Fibroblast of lung (primary cell): Measurements from ENCODE around the gene ADIPOQ. TPM values are rescaled to one million over a fixed set of nuclear protein-coding genes. Genes with fewer than 3 reads are reported as not detected.

Source experiments
- DNase-seq, 2 donors: peaks; one replicate each; pipeline versions ENCODE4 v3.0.0 to v3.0.0-alpha.2; 2010; ENCODE audit warnings: low read depth in 2 of 2
- H2AFZ ChIP-seq: 2 replicates; pipeline ENCODE4 v1.5.1; 2012; ENCODE audit warnings: low read length, control low read depth, inconsistent platforms
- H3K27ac ChIP-seq: 2 replicates; pipeline ENCODE4 v1.5.1; 2011; ENCODE audit warnings: low read length, control low read depth; ENCODE audit not compliant: insufficient read depth
- H3K27me3 ChIP-seq: 2 replicates; pipeline ENCODE4 v1.5.1; 2011; ENCODE audit warnings: mild to moderate bottlenecking, low read length; ENCODE audit not compliant: control insufficient read depth, insufficient read depth
- H3K36me3 ChIP-seq: 2 replicates; pipeline ENCODE4 v1.5.1; 2011; ENCODE audit warnings: low read length; ENCODE audit not compliant: control insufficient read depth, insufficient read depth
- H3K4me1 ChIP-seq: 2 replicates; pipeline ENCODE4 v1.5.1; 2011; ENCODE audit warnings: low read length; ENCODE audit not compliant: control insufficient read depth, insufficient read depth; ENCODE audit errors: extremely low read depth
- H3K4me2 ChIP-seq: 2 replicates; pipeline ENCODE4 v1.5.1; 2011; ENCODE audit warnings: low read length, control low read depth; ENCODE audit not compliant: insufficient read depth; ENCODE audit errors: extremely low read depth
- H3K4me3 ChIP-seq, 4 experiments: fragments of 200-600 bp in 1 of 4; sonication (generic) in 1 of 4; replicated peaks in 1 of 4; 2 replicates each; pipeline ENCODE4 v1.5.1; 2011 to 2016; ENCODE audit warnings: low read length in 4 of 4, low read depth in 3 of 4, mild to moderate bottlenecking in 3 of 4, control low read depth in 2 of 4, inconsistent platforms in 1 of 4, mixed read lengths in 1 of 4; ENCODE audit not compliant: insufficient read depth in 1 of 4; ENCODE audit errors: control extremely low read depth in 1 of 4
- H3K79me2 ChIP-seq: 2 replicates; pipeline ENCODE4 v1.5.1; 2012; ENCODE audit warnings: mild to moderate bottlenecking, low read length, inconsistent platforms; ENCODE audit not compliant: control insufficient read depth, insufficient read depth
- H3K9ac ChIP-seq: 2 replicates; pipeline ENCODE4 v1.5.1; 2011; ENCODE audit warnings: mild to moderate bottlenecking, low read length, control low read depth; ENCODE audit not compliant: insufficient read depth
- H3K9me3 ChIP-seq: 2 replicates; pipeline ENCODE4 v1.5.1; 2012; ENCODE audit warnings: low read depth, low read length; ENCODE audit not compliant: control insufficient read depth, insufficient read depth
- H4K20me1 ChIP-seq: 2 replicates; pipeline ENCODE4 v1.5.1; 2011; ENCODE audit warnings: low read length; ENCODE audit not compliant: control insufficient read depth, insufficient read depth; ENCODE audit errors: extremely low read depth
- EZH2 ChIP-seq: IDR thresholded peaks from 2 replicates; pipeline ENCODE4 v1.5.1; 2012; ENCODE audit warnings: low read length, control low read depth, mild to moderate bottlenecking; ENCODE audit errors: missing control alignments
- polyA plus RNA-seq, 2 donors: library from polyadenylated mRNA; depleted of rRNA in 1 of 2; stranded (reverse) in 1 of 2; unstranded in 1 of 2; fragments of >200 nt; gene quantifications; 2 replicates each; pipeline ENCODE4 v1.2.1, GENCODE V29; 2011 to 2012; ENCODE audit warnings: missing spikeins in 1 of 2
- total RNA-seq: library from RNA; depleted of rRNA; stranded (reverse); fragments of >200 nt; gene quantifications from 2 replicates; pipeline ENCODE4 v1.2.1, GENCODE V29; 2014
- TF ChIP-seq, protein P1 (sequence below), 2 donors: IDR thresholded peaks in 1 of 2; conservative IDR thresholded peaks in 1 of 2; 1 replicate in 1 of 2; 2 replicates in 1 of 2; pipeline ENCODE4 v1.5.1; 2011 to 2012; ENCODE audit warnings: low read length in 2 of 2, control low read depth in 1 of 2, inconsistent platforms in 1 of 2, low read depth in 1 of 2, mild to moderate bottlenecking in 1 of 2

Gene ADIPOQ
- total and polyA plus RNA-seq, 2 donors (not counting 1 experiment from before 2014, with no cell fraction given), result not detected

DNA sequence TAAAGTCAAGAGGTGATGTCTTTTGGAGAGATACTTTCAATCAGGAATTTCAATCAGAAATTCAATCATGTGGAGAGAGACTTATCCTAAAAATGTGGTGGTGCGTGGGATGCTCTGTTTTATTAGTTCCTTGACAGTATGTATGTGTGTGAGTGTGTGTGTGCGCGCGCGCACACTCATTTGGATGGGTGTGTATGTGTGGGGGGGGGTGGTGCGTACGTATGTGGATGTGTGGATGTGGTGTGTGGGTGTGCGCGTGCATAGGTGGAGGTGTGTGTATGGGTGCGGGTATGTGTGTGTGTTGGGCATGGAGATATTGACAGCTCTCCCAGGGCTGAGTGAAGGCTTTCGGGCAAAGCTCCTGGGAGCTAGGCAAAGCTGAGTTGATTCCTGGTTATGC is 2.4 kb downstream of the ADIPOQ start:
- H3K27me3 ChIP-seq, result peaks cover 7% of the 10 kb centered on the region
- no peak overlapping the region for H3K9ac ChIP-seq
- H3K9me3 ChIP-seq, result no peaks in the 10 kb centered on the region

DNA sequence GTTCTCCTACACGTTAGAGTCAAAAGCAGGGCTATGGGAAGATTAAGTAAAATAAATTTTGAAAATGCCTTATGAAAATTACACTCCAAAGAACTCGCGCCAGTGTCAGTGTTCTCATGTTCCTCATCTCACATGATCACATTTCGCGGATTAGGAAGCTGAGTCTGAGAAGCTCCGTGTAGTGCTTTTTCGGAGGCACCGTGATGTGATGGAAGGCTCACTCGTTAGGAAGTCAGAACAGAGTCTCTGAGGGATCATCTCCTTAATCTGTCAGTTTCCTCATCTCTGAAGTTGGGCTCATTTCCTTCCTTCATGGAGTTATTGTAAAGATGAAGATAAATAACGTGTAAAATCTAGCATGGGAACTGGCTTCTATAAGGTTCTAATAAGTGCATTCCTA is 3.2 kb downstream of the ADIPOQ start:
- no peak overlapping the region for H3K4me3 ChIP-seq
- no peaks in the 10 kb centered on the region for H3K9me3 ChIP-seq
- H3K4me1 ChIP-seq, result no peaks in the 10 kb centered on the region
- no peak overlapping the region for H3K27ac ChIP-seq
- H2AFZ ChIP-seq, result no peak overlapping the region
- TF ChIP-seq, protein P1, sequence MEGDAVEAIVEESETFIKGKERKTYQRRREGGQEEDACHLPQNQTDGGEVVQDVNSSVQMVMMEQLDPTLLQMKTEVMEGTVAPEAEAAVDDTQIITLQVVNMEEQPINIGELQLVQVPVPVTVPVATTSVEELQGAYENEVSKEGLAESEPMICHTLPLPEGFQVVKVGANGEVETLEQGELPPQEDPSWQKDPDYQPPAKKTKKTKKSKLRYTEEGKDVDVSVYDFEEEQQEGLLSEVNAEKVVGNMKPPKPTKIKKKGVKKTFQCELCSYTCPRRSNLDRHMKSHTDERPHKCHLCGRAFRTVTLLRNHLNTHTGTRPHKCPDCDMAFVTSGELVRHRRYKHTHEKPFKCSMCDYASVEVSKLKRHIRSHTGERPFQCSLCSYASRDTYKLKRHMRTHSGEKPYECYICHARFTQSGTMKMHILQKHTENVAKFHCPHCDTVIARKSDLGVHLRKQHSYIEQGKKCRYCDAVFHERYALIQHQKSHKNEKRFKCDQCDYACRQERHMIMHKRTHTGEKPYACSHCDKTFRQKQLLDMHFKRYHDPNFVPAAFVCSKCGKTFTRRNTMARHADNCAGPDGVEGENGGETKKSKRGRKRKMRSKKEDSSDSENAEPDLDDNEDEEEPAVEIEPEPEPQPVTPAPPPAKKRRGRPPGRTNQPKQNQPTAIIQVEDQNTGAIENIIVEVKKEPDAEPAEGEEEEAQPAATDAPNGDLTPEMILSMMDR (conservative IDR thresholded peaks at IDR 0.05 in 1 of 2, IDR thresholded peaks at IDR 0.05 in 1 of 2; ENCODE audit: low read depth in 1 of 2, low read length in 2 of 2), result no peak
- TF ChIP-seq EZH2, result no peak
- no peak overlapping the region for H3K9ac ChIP-seq
- H4K20me1 ChIP-seq, result no peaks in the 10 kb centered on the region
- no peak for DNase-seq
- no peak overlapping the region for H3K4me2 ChIP-seq
- H3K79me2 ChIP-seq, result no peaks in the 10 kb centered on the region
- peaks cover 7% of the 10 kb centered on the region for H3K27me3 ChIP-seq
- no peaks in the 10 kb centered on the region for H3K36me3 ChIP-seq

More for the DNA sequence above, 2.4 kb downstream of the ADIPOQ start:
- no peaks in the 10 kb centered on the region for H4K20me1 ChIP-seq
- no peak overlapping the region for H3K4me2 ChIP-seq
- TF ChIP-seq, protein P1 (conservative IDR thresholded peaks at IDR 0.05 in 1 of 2, IDR thresholded peaks at IDR 0.05 in 1 of 2; ENCODE audit: low read depth in 1 of 2, low read length in 2 of 2), result no peak
- H3K36me3 ChIP-seq, result no peaks in the 10 kb centered on the region
- no peaks in the 10 kb centered on the region for H3K4me1 ChIP-seq
- H3K79me2 ChIP-seq, result no peaks in the 10 kb centered on the region
- no peak overlapping the region for H3K27ac ChIP-seq
- no peak overlapping the region for H3K4me3 ChIP-seq
- DNase-seq, result no peak
- no peak overlapping the region for H2AFZ ChIP-seq

DNA sequence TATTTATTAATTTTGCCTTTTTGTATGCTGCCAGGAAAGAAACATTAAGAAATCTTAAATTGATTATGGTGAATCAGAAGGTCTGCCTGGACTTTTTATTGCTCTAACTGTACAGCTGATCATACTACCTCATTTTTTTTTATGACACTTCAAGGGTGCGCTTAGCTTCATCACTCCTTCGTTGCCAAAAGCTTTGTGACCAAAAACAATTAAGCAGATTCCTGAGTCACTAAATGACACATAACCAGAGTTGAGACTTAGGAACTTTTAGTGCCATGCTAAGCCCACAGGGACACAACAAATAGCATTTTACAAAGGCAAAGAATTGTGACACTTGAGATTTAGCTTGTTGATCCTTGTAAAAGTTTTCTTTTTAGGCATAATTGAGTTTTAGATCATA is 4.9 kb downstream of the ADIPOQ start:
- no peaks in the 10 kb centered on the region for H3K4me1 ChIP-seq
- no peak overlapping the region for H3K4me2 ChIP-seq
- no peaks in the 10 kb centered on the region for H4K20me1 ChIP-seq
- H3K36me3 ChIP-seq, result no peaks in the 10 kb centered on the region
- no peak overlapping the region for H3K27ac ChIP-seq
- no peak overlapping the region for H3K4me3 ChIP-seq
- H3K79me2 ChIP-seq, result no peaks in the 10 kb centered on the region
- no peak for DNase-seq
- H3K9me3 ChIP-seq, result no peaks in the 10 kb centered on the region
- H3K27me3 ChIP-seq, result peaks cover 7% of the 10 kb centered on the region
- no peak overlapping the region for H3K9ac ChIP-seq
- no peak for TF ChIP-seq EZH2
- TF ChIP-seq, protein P1 (conservative IDR thresholded peaks at IDR 0.05 in 1 of 2, IDR thresholded peaks at IDR 0.05 in 1 of 2; ENCODE audit: low read depth in 1 of 2, low read length in 2 of 2), result no peak
- no peak overlapping the region for H2AFZ ChIP-seq
